ENCODE data around the gene PRPF31. TPM values are rescaled to one million over a fixed set of nuclear protein-coding genes. Genes with fewer than 3 reads are reported as not detected.

Gene PRPF31
- total and polyA plus RNA-seq, 2 of the 13 experiments (the other 11 are each of a cell fraction or from before 2014, with no cell fraction given): 23.8 to 63.8 TPM

GRCh38 chr19:54159352-54160181, 44.0 kb downstream of the PRPF31 start, which contains the start of gene LENG1 (continued):
- TF ChIP-seq ZNF350 (CRISPR knock-in tag; IDR thresholded peaks at IDR 0.05; ENCODE audit: borderline replicate concordance, low read depth): peak; percentile 75
- TF ChIP-seq TCF7L2 (IDR thresholded peaks at IDR 0.05; ENCODE audit: low read depth, low read length): no peak
- peak; percentile 43 for TF ChIP-seq SALL1 (CRISPR knock-in tag; IDR thresholded peaks at IDR 0.05)
- peak; percentile 15; the same call in 1 of the 2 replicates for TF ChIP-seq ZNF501 (CRISPR knock-in tag; IDR thresholded peaks at IDR 0.05)
- TF ChIP-seq TFDP1 (CRISPR knock-in tag; IDR thresholded peaks at IDR 0.05; ENCODE audit: borderline replicate concordance): peak; percentile 75; the same call in 1 of the 2 replicates
- no peak for TF ChIP-seq KAT7 (CRISPR knock-in tag; IDR thresholded peaks at IDR 0.05; ENCODE audit: borderline replicate concordance)
- TF ChIP-seq ZMYM2 (CRISPR knock-in tag; IDR thresholded peaks at IDR 0.05): 0 out of 2 replicates have a peak, but pooled peaks have one; percentile 17
- peak; percentile 8; the same call in 1 of the 2 replicates for TF ChIP-seq ZNF605 (CRISPR knock-in tag; IDR thresholded peaks at IDR 0.05)
- TF ChIP-seq ELF4 (CRISPR knock-in tag; IDR thresholded peaks at IDR 0.05; ENCODE audit: borderline replicate concordance): peak; percentile 90
- TF ChIP-seq MAZ (IDR thresholded peaks at IDR 0.05; ENCODE audit: borderline replicate concordance, low read depth, low read length): peak; percentile 22
- peak; percentile 70 for TF ChIP-seq MAZ (CRISPR knock-in tag; IDR thresholded peaks at IDR 0.05; ENCODE audit: low read depth)
- no peak for TF ChIP-seq MED13 (CRISPR knock-in tag; IDR thresholded peaks at IDR 0.05)
- TF ChIP-seq RBM39 (IDR thresholded peaks at IDR 0.05; ENCODE audit: low read depth, low read length, poor library complexity, severe bottlenecking): peak; percentile 77
- peak; percentile 45; the same call in 1 of the 2 replicates for TF ChIP-seq HCFC1 (IDR thresholded peaks at IDR 0.05; ENCODE audit: low read depth, low read length)
- 0 out of 4 replicates have a peak, but pooled peaks of 1 of the 2 experiments have one; percentile 16 for TF ChIP-seq MAFK (conservative IDR thresholded peaks at IDR 0.05 in 1 of 2, IDR thresholded peaks at IDR 0.05 in 1 of 2; ENCODE audit: low read length in 2 of 2)
- TF ChIP-seq NFKB2 (CRISPR knock-in tag; IDR thresholded peaks at IDR 0.05; ENCODE audit: borderline replicate concordance): 0 out of 2 replicates have a peak, but pooled peaks have one; percentile 17
- TF ChIP-seq PBX2 (CRISPR knock-in tag; IDR thresholded peaks at IDR 0.05): peak; percentile 82
- TF ChIP-seq FOXO1 (CRISPR knock-in tag; IDR thresholded peaks at IDR 0.05): peak; percentile 13; the same call in 1 of the 2 replicates
- peak; percentile 48; the same call in 1 of the 2 replicates for TF ChIP-seq BHLHE40 (IDR thresholded peaks at IDR 0.05; ENCODE audit: low read length)
- no peak; the same call in 1 of the 2 replicates for TF ChIP-seq ZNF263 (CRISPR knock-in tag; IDR thresholded peaks at IDR 0.05)
- peak; percentile 98 for TF ChIP-seq NFYB (CRISPR knock-in tag; IDR thresholded peaks at IDR 0.05)
- peak; percentile 83; the same call in 1 of the 2 replicates for TF ChIP-seq SMYD3 (CRISPR knock-in tag; IDR thresholded peaks at IDR 0.05)
- TF ChIP-seq CAMTA2 (CRISPR knock-in tag; IDR thresholded peaks at IDR 0.05; ENCODE audit: borderline replicate concordance): peak; percentile 29; the same call in 1 of the 2 replicates
- peak; percentile 66 for TF ChIP-seq DR1 (CRISPR knock-in tag; IDR thresholded peaks at IDR 0.05)
- peak; percentile 78 for TF ChIP-seq POLR2G (IDR thresholded peaks at IDR 0.05; ENCODE audit: low read depth, low read length)
- TF ChIP-seq ZBTB14 (CRISPR knock-in tag; IDR thresholded peaks at IDR 0.05): no peak
- TF ChIP-seq AHR (CRISPR knock-in tag; IDR thresholded peaks at IDR 0.05): peak; percentile 71; the same call in 1 of the 2 replicates
- peak; percentile 55; the same call in 1 of the 2 replicates for TF ChIP-seq ZFX (CRISPR knock-in tag; IDR thresholded peaks at IDR 0.05; ENCODE audit: low read depth)
